Thoracic aorta (tissue), 2 donors: ENCODE measurements around the gene PAPLN. TPM values are rescaled to one million over a fixed set of nuclear protein-coding genes. Genes with fewer than 3 reads are reported as not detected.
A peak's percentile ranks its signal among the peaks of the same experiment; 100 is the strongest.

Source experiments
- ATAC-seq: fragments of 150-250 bp; one replicate; pipeline ENCODE4 v1.8.0; 2017; ENCODE audit warnings: low read depth; ENCODE audit not compliant: insufficient number of reproducible peaks, low FRiP score
- DNase-seq: peaks from one replicate; pipeline ENCODE4 v3.0.0-alpha.2; 2020; ENCODE audit warnings: low spot score
- H3K27ac ChIP-seq, 2 donors: fragments of 200-600 bp; sonication (generic); 1 replicate in 1 of 2; 2 replicates in 1 of 2; pipeline ENCODE4 v1.5.1; 2016; ENCODE audit warnings: mild to moderate bottlenecking in 2 of 2, moderate library complexity in 2 of 2
- H3K27me3 ChIP-seq: fragments of 200-600 bp; sonication (generic); replicated peaks from 2 replicates; pipeline ENCODE4 v1.6.0; 2016; ENCODE audit warnings: mild to moderate bottlenecking; ENCODE audit not compliant: insufficient read depth
- H3K36me3 ChIP-seq: fragments of 200-600 bp; sonication (generic); one replicate; pipeline ENCODE4 v1.5.1; 2016
- H3K4me1 ChIP-seq, 2 donors: fragments of 200-600 bp; sonication (generic); 1 replicate in 1 of 2; 2 replicates in 1 of 2; pipeline versions ENCODE4 v1.5.1 to v1.6.0; 2016; ENCODE audit warnings: low read depth in 2 of 2, mild to moderate bottlenecking in 1 of 2; ENCODE audit not compliant: control insufficient read depth in 1 of 2
- H3K4me3 ChIP-seq: fragments of 200-600 bp; sonication (generic); 2 replicates; pipeline ENCODE4 v1.5.1; 2016; ENCODE audit warnings: mild to moderate bottlenecking
- H3K9me3 ChIP-seq: fragments of 200-600 bp; sonication (generic); 2 replicates; pipeline ENCODE4 v1.5.1; 2016
- total RNA-seq, 2 donors: library from RNA; depleted of rRNA; stranded (reverse); fragments of >200 nt; gene quantifications; one replicate each; pipeline versions ENCODE4 v1.1.0 to v1.2.3, GENCODE V29; 2016
- TF ChIP-seq, protein P1 (sequence below): fragments of 200-600 bp; sonication (generic); IDR thresholded peaks from one replicate; pipeline ENCODE4 v1.5.1; 2019; ENCODE audit warnings: antibody characterized with exemption

PAPLN gene
- total RNA-seq, 2 donors from 2014 or later: 10.0 to 10.2 TPM

DNA sequence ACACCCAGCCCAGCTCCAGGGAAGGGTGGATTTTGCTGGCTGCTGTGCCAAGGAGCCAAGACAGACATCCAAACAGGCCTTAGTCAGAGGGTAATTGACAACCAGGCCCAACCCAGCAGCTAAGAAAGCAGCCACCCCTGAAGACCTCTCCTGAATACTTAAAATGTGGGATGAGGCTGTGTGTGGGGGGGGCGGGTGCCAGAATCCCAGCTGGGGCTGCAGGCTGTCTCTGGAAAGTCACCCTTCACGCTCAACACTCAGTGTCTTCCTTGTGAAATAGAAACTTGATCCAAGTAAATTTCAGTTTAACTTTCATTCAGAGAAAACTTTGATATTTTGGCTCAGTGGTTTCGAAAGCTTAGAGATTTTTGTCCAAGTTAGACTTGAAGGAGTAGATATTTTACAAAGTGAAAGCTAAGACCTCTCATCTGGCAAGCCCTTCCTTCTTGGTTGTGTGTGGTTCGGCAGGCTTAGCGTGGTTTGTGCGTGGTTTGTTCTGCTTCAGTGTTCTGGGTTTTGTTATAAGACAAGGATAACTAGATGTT lies 5.1 kb downstream of the PAPLN start:
- ATAC-seq (no peak), DNase-seq (no peak)
- Histone ChIP-seq H3K9me3 (no peaks in the 10 kb centered on the region), H3K4me1 (peaks cover 21 to 36% of the 10 kb centered on the region in 2 donors), H3K36me3 (no peaks in the 10 kb centered on the region), H3K4me3 (no peak overlapping the region), H3K27ac (no peak overlapping the region), H3K27me3 (no peaks in the 10 kb centered on the region)
- TF ChIP-seq, protein P1, sequence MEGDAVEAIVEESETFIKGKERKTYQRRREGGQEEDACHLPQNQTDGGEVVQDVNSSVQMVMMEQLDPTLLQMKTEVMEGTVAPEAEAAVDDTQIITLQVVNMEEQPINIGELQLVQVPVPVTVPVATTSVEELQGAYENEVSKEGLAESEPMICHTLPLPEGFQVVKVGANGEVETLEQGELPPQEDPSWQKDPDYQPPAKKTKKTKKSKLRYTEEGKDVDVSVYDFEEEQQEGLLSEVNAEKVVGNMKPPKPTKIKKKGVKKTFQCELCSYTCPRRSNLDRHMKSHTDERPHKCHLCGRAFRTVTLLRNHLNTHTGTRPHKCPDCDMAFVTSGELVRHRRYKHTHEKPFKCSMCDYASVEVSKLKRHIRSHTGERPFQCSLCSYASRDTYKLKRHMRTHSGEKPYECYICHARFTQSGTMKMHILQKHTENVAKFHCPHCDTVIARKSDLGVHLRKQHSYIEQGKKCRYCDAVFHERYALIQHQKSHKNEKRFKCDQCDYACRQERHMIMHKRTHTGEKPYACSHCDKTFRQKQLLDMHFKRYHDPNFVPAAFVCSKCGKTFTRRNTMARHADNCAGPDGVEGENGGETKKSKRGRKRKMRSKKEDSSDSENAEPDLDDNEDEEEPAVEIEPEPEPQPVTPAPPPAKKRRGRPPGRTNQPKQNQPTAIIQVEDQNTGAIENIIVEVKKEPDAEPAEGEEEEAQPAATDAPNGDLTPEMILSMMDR: no peak

DNA sequence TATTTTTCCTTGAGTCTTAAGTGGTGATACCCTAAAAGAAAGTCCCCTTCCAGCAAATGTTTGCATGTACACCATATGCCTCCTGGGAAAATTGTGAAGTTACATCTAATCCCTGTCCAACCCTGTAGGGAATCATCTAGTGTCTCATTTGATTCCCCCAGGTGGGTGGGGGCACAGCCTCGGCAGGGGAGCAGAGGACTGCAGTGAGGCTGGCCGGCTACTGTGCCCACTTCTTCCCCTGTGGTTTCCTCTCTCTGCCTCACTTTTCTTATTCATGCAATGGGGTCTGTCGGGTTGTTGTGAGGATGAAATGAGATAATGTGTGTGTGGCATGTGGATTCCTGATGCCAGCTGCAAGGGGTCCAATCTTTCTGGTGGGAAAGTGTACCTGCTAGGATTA lies 6.0 kb downstream of the PAPLN start:
- ATAC-seq (no peak), DNase-seq (no peak)
- Histone ChIP-seq H3K27me3 (no peaks in the 10 kb centered on the region), H3K36me3 (no peaks in the 10 kb centered on the region), H3K4me1 (peaks cover 15 to 27% of the 10 kb centered on the region in 2 donors), H3K27ac (no peak overlapping the region), H3K9me3 (no peaks in the 10 kb centered on the region), H3K4me3 (no peak overlapping the region)
- TF ChIP-seq, protein P1: no peak

DNA sequence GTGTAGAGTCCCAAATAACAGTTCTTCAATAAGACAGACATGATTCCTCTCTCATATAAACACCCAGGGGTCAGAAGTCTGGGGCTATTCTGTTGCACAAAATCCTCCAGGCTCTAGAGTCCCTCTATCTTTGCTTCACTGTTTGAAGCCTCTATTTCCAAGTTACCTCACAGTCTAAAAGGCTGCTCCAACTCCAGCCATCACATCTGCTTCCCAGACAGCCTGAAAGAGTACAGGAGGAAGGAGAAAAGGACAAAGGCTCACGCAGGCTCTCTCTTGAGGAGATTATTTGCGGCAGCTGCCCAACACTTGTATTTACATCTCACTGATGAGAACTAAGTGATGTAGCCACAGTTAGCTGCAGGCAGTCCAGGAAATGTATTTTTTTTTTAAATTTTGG lies 6.4 kb downstream of the PAPLN start:
- Histone ChIP-seq H3K9me3 (no peaks in the 10 kb centered on the region), H3K36me3 (no peaks in the 10 kb centered on the region), H3K4me1 (peaks cover 11 to 23% of the 10 kb centered on the region in 2 donors), H3K4me3 (no peak overlapping the region), H3K27ac (no peak overlapping the region), H3K27me3 (no peaks in the 10 kb centered on the region)
- no peak for DNase-seq
- TF ChIP-seq, protein P1: no peak
- no peak for ATAC-seq

DNA sequence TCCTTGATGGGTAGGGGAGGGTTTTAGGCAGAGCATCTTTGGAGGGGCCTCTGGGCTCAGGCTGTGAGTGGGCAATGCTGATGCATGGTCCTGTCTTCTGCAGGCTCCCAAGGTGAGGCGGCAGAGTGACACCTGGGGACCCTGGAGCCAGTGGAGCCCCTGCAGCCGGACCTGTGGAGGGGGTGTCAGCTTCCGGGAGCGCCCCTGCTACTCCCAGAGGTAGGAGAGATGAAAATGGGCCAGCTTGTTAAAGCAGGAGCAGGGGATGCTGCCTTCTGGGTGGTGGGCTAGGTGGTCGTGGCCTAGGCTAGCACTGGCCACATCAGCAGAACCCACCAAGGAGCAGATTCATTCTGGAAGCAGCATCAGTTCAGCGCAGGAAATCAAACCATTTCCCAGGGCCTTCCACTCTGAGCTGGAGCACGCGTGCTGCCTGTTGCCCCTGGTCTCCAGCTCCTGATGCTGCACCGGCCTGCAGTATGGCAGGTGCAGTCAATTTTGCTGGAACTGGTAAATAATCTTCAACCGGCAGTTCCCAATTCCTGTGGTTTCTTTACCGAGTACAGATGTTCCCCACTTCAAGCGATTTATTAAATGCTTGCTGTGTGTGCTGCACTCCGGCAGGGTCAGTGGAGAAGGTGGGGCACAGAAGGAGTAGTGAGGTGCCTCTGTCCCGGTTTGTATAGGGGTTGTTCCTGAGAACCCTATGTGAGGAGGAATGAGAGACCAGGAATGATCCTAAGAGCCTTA lies 7.4 kb downstream of the PAPLN start:
- no peak overlapping the region for H3K4me3 ChIP-seq
- DNase-seq (no peak), ATAC-seq (no peak)
- H3K9me3 ChIP-seq: no peaks in the 10 kb centered on the region
- no peak overlapping the region for H3K27ac ChIP-seq
- H3K4me1 ChIP-seq: peaks cover 4 to 13% of the 10 kb centered on the region in 2 donors
- no peaks in the 10 kb centered on the region for H3K36me3 ChIP-seq
- H3K27me3 ChIP-seq: no peaks in the 10 kb centered on the region
- TF ChIP-seq, protein P1: no peak

DNA sequence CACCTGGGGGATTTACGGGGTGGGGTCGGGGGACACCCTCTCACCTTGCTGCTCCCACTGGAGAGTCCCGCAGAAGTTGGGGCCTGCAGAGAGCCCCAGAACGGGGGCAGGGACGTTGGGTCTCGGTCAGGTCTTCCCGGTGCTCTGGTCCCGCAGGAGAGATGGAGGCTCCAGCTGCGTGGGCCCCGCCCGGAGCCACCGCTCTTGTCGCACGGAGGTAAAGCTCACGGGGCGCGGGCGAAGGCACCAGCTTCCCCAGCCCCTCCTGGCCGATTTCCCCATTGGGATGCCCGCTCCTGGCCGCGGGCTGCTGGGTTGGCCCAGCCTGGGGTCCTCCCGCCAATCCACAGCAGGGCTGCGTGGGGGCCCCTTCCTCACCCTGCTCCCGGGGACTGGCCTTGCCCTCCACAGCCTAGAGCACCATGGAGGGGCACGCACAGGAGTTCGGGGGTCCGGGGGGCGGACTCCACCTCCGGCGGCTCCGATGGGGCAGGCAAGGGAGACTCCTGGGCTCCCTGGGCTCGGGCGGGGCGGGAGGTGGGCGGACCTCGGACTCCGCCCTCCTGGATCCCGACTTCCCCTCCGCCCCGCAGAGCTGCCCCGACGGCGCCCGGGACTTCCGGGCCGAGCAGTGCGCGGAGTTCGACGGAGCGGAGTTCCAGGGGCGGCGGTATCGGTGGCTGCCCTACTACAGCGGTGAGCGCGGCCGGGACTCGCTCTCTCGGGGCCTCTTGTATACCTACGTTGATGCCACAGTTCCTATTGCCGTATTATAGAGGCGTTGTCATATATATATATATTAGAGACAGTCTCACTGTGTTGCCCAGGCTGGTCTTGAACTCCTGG lies 8.4 kb downstream of the PAPLN start:
- no peak for DNase-seq
- H3K4me3 ChIP-seq: peak overlapping the region; percentile 85
- no peaks in the 10 kb centered on the region for H3K27me3 ChIP-seq
- H3K36me3 ChIP-seq: no peaks in the 10 kb centered on the region
- TF ChIP-seq, protein P1: no peak
- no peaks in the 10 kb centered on the region for H3K9me3 ChIP-seq
- no peak for ATAC-seq
- H3K4me1 ChIP-seq: peaks cover 0 to 9% of the 10 kb centered on the region in 2 donors
- H3K27ac ChIP-seq: no peak overlapping the region
